Fibroblast of mammary gland (primary cell): ENCODE data around the gene LRRC63.

Source experiments
- DNase-seq: peaks from one replicate; pipeline ENCODE4 v3.0.0-alpha.2; 2010; ENCODE audit warnings: low read depth
- H3K4me3 ChIP-seq: 2 replicates; pipeline ENCODE4 v1.5.1; 2011; ENCODE audit warnings: low read depth, mild to moderate bottlenecking, low read length, moderate library complexity; ENCODE audit not compliant: control insufficient read depth
- CTCF ChIP-seq: conservative IDR thresholded peaks from 2 replicates; pipeline ENCODE4 v1.5.1; 2011; ENCODE audit warnings: low read depth, low read length, inconsistent platforms; ENCODE audit not compliant: control insufficient read depth, insufficient read depth

The LRRC63 gene

DNA sequence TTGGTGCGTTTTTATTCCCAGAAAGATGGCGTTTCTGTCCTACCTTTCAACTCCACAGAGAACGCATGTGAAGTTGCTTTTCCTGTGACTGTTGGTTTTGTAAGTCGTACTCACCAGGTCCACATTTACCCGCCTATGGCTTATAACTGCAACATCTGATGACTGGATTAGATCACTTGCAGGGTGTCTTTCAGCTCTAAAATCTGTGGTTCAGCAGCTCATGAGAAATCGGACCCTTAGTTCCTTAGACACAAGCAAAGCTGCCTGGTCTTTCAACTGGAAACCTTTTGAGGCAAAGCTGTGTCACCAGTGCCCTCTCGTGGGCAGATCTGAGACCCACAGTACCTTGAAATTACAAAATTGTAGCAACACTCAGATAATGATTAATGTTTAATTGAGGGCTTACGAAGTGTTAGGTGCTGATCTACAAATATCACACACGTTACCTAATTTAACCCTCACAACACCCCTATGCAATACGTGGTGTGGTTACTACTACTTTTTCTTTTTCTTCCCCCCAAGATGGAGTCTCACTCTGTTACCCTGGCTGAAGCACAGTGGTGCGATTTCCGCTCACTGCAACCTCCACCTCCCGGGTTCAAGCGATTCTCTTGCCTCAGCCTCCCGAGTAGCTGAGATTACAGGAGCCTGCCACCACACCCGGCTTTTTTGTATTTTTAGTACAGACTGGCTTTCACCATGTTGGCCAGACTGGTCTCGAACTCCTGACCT is 109.9 kb downstream of the LRRC63 start:
- peak; percentile 75 for DNase-seq
- H3K4me3 ChIP-seq: no peak overlapping the region
- peak; percentile 85 for TF ChIP-seq CTCF

- DNase-seq: peak; percentile 19
- TF ChIP-seq CTCF: no peak
- no peak overlapping the region for H3K4me3 ChIP-seq
Observed at GRCh38 chr13:46324976-46325375, 113.2 kb downstream of the LRRC63 start.
